Measurements from ENCODE around the gene PRDM16. TPM values are rescaled to one million over a fixed set of nuclear protein-coding genes. Genes with fewer than 3 reads are reported as not detected.

PRDM16 gene
- total and polyA plus RNA-seq, 2 of the 13 experiments (the other 11 are each of a cell fraction or from before 2014, with no cell fraction given) = 0.15 to 0.81 TPM

DNA sequence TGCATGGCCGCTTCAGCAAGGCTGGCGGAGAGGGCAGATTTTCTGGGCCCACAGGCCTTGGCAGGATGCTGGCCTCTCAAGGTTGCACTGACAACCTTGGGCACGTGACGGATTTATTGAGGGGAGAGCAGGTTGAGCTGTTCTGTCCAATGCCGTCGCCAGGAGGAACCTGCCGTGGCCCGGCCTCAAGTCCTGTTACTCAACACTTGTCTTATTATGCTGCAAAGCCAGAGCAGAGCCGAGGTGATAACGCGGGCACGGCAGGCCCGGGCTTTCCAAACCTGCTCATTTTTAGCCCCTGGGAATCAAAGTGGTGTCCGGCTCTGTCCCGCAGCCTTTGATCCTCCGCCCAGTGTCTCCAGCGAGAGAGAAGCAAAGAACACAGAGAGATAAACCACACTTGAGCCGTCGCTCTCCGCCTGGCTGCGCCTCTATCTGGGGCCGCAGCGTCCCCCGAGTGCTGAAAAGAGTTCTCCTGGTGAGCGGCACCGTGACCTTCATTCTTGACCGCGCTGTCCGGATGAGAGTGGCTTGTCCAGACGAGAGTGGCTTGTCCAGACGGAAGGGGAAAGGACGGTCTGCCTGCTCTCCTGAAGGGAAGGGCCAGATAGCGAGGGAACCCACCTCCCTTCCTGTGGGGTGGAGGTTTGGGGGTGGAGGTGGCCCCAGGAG lies 223.2 kb downstream of the PRDM16 start (continued):
- TF ChIP-seq, protein P1, sequence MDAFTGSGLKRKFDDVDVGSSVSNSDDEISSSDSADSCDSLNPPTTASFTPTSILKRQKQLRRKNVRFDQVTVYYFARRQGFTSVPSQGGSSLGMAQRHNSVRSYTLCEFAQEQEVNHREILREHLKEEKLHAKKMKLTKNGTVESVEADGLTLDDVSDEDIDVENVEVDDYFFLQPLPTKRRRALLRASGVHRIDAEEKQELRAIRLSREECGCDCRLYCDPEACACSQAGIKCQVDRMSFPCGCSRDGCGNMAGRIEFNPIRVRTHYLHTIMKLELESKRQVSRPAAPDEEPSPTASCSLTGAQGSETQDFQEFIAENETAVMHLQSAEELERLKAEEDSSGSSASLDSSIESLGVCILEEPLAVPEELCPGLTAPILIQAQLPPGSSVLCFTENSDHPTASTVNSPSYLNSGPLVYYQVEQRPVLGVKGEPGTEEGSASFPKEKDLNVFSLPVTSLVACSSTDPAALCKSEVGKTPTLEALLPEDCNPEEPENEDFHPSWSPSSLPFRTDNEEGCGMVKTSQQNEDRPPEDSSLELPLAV (CRISPR knock-in tag; conservative IDR thresholded peaks at IDR 0.05; ENCODE audit: low read depth) = no peak
- TF ChIP-seq, protein P2, sequence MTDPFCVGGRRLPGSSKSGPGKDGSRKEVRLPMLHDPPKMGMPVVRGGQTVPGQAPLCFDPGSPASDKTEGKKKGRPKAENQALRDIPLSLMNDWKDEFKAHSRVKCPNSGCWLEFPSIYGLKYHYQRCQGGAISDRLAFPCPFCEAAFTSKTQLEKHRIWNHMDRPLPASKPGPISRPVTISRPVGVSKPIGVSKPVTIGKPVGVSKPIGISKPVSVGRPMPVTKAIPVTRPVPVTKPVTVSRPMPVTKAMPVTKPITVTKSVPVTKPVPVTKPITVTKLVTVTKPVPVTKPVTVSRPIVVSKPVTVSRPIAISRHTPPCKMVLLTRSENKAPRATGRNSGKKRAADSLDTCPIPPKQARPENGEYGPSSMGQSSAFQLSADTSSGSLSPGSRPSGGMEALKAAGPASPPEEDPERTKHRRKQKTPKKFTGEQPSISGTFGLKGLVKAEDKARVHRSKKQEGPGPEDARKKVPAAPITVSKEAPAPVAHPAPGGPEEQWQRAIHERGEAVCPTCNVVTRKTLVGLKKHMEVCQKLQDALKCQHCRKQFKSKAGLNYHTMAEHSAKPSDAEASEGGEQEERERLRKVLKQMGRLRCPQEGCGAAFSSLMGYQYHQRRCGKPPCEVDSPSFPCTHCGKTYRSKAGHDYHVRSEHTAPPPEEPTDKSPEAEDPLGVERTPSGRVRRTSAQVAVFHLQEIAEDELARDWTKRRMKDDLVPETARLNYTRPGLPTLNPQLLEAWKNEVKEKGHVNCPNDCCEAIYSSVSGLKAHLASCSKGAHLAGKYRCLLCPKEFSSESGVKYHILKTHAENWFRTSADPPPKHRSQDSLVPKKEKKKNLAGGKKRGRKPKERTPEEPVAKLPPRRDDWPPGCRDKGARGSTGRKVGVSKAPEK (CRISPR knock-in tag; IDR thresholded peaks at IDR 0.05; ENCODE audit: borderline replicate concordance) = no peak
- TF ChIP-seq RORA (CRISPR knock-in tag; IDR thresholded peaks at IDR 0.05) (no peak), CBFB (CRISPR knock-in tag; IDR thresholded peaks at IDR 0.05) (no peak), ZNF292 (CRISPR knock-in tag; IDR thresholded peaks at IDR 0.05; ENCODE audit: borderline replicate concordance, low read depth) (peak; percentile 17; the same call in 1 of the 2 replicates), RXRB (CRISPR knock-in tag; IDR thresholded peaks at IDR 0.05; ENCODE audit: borderline replicate concordance) (no peak; the same call in 1 of the 2 replicates), ZNF781 (CRISPR knock-in tag; IDR thresholded peaks at IDR 0.05; ENCODE audit: borderline replicate concordance, not compliant biosample characterization) (no peak), EZH2 (conservative IDR thresholded peaks at IDR 0.05; ENCODE audit: low read depth, low read length) (no peak), HMG20A (CRISPR knock-in tag; IDR thresholded peaks at IDR 0.05; ENCODE audit: borderline replicate concordance) (peak; percentile 57), MLXIP (CRISPR knock-in tag; IDR thresholded peaks at IDR 0.05; ENCODE audit: borderline replicate concordance) (no peak)
- TF ChIP-seq, protein P3, sequence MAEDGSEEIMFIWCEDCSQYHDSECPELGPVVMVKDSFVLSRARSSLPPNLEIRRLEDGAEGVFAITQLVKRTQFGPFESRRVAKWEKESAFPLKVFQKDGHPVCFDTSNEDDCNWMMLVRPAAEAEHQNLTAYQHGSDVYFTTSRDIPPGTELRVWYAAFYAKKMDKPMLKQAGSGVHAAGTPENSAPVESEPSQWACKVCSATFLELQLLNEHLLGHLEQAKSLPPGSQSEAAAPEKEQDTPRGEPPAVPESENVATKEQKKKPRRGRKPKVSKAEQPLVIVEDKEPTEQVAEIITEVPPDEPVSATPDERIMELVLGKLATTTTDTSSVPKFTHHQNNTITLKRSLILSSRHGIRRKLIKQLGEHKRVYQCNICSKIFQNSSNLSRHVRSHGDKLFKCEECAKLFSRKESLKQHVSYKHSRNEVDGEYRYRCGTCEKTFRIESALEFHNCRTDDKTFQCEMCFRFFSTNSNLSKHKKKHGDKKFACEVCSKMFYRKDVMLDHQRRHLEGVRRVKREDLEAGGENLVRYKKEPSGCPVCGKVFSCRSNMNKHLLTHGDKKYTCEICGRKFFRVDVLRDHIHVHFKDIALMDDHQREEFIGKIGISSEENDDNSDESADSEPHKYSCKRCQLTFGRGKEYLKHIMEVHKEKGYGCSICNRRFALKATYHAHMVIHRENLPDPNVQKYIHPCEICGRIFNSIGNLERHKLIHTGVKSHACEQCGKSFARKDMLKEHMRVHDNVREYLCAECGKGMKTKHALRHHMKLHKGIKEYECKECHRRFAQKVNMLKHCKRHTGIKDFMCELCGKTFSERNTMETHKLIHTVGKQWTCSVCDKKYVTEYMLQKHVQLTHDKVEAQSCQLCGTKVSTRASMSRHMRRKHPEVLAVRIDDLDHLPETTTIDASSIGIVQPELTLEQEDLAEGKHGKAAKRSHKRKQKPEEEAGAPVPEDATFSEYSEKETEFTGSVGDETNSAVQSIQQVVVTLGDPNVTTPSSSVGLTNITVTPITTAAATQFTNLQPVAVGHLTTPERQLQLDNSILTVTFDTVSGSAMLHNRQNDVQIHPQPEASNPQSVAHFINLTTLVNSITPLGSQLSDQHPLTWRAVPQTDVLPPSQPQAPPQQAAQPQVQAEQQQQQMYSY (CRISPR knock-in tag; IDR thresholded peaks at IDR 0.05) = no peak
- TF ChIP-seq, protein P4, sequence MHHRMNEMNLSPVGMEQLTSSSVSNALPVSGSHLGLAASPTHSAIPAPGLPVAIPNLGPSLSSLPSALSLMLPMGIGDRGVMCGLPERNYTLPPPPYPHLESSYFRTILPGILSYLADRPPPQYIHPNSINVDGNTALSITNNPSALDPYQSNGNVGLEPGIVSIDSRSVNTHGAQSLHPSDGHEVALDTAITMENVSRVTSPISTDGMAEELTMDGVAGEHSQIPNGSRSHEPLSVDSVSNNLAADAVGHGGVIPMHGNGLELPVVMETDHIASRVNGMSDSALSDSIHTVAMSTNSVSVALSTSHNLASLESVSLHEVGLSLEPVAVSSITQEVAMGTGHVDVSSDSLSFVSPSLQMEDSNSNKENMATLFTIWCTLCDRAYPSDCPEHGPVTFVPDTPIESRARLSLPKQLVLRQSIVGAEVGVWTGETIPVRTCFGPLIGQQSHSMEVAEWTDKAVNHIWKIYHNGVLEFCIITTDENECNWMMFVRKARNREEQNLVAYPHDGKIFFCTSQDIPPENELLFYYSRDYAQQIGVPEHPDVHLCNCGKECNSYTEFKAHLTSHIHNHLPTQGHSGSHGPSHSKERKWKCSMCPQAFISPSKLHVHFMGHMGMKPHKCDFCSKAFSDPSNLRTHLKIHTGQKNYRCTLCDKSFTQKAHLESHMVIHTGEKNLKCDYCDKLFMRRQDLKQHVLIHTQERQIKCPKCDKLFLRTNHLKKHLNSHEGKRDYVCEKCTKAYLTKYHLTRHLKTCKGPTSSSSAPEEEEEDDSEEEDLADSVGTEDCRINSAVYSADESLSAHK (CRISPR knock-in tag; IDR thresholded peaks at IDR 0.05; ENCODE audit: borderline replicate concordance) = no peak
